Stromal cell of bone marrow (primary cell): ENCODE data around the gene DDB1.

Source experiments
- DNase-seq: peaks from one replicate; pipeline ENCODE4 v3.0.0-alpha.2; 2012; ENCODE audit warnings: low read depth

DDB1 gene

GRCh38 chr11:61356706-61357105, 23.8 kb upstream of the DDB1 start:
- DNase-seq = no peak

GRCh38 chr11:61354208-61354607, 21.3 kb upstream of the DDB1 start:
- DNase-seq = no peak

- no peak for DNase-seq
Observed at GRCh38 chr11:61353131-61354067, 20.5 kb upstream of the DDB1 start.

GRCh38 chr11:61352038-61352437, 19.1 kb upstream of the DDB1 start:
- DNase-seq = no peak

- DNase-seq = no peak
Observed at GRCh38 chr11:61350803-61351202, 17.9 kb upstream of the DDB1 start.

- no peak for DNase-seq
Observed at GRCh38 chr11:61350336-61350735, 17.4 kb upstream of the DDB1 start.

GRCh38 chr11:61349916-61350315, 17.0 kb upstream of the DDB1 start:
- DNase-seq = no peak

GRCh38 chr11:61349189-61349751, 16.4 kb upstream of the DDB1 start:
- DNase-seq = no peak

- no peak for DNase-seq
Observed at GRCh38 chr11:61347916-61348461, 15.1 kb upstream of the DDB1 start.

GRCh38 chr11:61345954-61346843, 13.3 kb upstream of the DDB1 start:
- no peak for DNase-seq

- no peak for DNase-seq
Observed at GRCh38 chr11:61345170-61345610, 12.3 kb upstream of the DDB1 start.

- no peak for DNase-seq
Observed at GRCh38 chr11:61343792-61344745, 11.2 kb upstream of the DDB1 start.

- no peak for DNase-seq
Observed at GRCh38 chr11:61342207-61342803, 9.4 kb upstream of the DDB1 start.

- DNase-seq = no peak
Observed at GRCh38 chr11:61341706-61342105, 8.8 kb upstream of the DDB1 start.

GRCh38 chr11:61340979-61341378, 8.1 kb upstream of the DDB1 start:
- no peak for DNase-seq

- no peak for DNase-seq
Observed at GRCh38 chr11:61339490-61339878, 6.6 kb upstream of the DDB1 start.

- no peak for DNase-seq
Observed at GRCh38 chr11:61338783-61339489, 6.0 kb upstream of the DDB1 start.

GRCh38 chr11:61337706-61338470, 5.0 kb upstream of the DDB1 start:
- DNase-seq = no peak
